GM12892 (cell line): ENCODE data around the gene CACHD1.

Experiments used
- POLR2A ChIP-seq: IDR thresholded peaks from 2 replicates; pipeline ENCODE4 v1.6.1; 2011; ENCODE audit warnings: low read depth, low read length, control low read depth
- POLR2AphosphoS5 ChIP-seq: IDR thresholded peaks from 2 replicates; pipeline ENCODE4 v1.6.1; 2011; ENCODE audit warnings: low read depth, low read length, control low read depth

DNA sequence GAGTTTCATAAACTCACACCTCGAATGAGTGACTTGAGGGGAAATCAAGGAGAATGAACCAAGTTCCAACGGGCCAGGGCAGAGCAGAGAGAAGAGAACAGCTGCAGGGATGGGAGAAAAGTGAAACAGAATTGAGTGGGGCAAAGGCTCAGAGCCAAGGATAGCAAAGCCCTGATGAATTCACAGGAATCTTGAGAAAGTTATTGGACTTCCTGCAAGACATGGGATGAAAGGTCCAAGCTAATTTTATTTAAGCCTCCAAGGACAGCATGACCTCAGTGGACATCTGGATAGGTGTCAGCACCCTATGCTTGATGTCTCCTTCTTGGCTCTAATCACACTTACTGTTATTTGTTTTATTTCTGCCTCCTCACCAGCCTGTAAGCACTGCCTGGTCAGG is 232.0 kb downstream of the CACHD1 start:
- TF ChIP-seq POLR2A (no peak), POLR2AphosphoS5 (no peak)
